UCSD-AML1 (cell line): ENCODE results near the gene KRTAP5-6.

Experiments
- DNase-seq: peaks from one replicate; lab custom pipeline; 2025; ENCODE audit not compliant: unreplicated experiment; lab: John Stamatoyannopoulos, UW

Gene KRTAP5-6, protein sequence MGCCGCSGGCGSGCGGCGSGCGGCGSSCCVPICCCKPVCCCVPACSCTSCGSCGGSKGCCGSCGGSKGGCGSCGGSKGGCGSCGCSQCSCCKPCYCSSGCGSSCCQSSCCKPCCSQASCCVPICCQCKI

DNA sequence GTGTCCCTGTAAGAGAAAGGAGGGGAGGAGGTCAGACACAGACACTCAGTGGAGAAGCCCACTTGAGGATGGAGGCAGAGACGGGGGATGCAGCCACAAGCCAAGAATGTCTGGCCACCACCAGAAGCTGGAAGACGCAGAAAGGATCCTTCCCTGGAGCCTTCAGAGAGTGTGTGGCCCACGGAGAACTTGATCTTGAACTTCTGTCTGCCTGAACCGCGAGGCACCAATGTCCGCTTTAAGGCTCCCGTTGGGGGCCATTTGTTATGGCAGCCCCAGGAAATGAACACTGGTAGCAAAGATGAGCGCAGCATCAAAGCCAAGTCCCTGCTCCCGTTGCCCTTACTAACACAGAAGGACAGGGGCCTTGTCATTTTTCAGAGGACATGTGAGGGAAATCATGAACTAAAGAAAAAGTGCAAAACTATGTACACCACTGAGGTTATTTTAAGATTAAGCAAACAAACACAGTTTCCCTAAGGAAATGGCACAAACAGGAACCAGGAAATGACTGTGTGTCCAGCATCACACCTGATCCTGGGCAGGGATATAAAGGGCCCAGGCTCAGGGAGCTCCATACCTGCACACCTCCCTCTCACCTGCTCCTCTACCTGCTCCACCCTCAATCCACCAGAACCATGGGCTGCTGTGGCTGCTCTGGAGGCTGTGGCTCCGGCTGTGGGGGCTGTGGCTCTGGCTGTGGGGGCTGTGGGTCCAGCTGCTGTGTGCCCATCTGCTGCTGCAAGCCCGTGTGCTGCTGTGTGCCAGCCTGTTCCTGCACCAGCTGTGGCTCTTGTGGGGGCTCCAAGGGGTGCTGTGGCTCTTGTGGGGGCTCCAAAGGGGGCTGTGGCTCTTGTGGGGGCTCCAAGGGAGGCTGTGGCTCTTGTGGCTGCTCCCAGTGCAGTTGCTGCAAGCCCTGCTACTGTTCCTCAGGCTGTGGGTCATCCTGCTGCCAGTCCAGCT lies at the start of gene KRTAP5-6:
Gene KRTAP5-6, plus strand, starts transcription at position 588 of the 963 bp plus-strand sequence. Its CDS starts 51 bp downstream, at position 639.
- no peak for DNase-seq

DNA sequence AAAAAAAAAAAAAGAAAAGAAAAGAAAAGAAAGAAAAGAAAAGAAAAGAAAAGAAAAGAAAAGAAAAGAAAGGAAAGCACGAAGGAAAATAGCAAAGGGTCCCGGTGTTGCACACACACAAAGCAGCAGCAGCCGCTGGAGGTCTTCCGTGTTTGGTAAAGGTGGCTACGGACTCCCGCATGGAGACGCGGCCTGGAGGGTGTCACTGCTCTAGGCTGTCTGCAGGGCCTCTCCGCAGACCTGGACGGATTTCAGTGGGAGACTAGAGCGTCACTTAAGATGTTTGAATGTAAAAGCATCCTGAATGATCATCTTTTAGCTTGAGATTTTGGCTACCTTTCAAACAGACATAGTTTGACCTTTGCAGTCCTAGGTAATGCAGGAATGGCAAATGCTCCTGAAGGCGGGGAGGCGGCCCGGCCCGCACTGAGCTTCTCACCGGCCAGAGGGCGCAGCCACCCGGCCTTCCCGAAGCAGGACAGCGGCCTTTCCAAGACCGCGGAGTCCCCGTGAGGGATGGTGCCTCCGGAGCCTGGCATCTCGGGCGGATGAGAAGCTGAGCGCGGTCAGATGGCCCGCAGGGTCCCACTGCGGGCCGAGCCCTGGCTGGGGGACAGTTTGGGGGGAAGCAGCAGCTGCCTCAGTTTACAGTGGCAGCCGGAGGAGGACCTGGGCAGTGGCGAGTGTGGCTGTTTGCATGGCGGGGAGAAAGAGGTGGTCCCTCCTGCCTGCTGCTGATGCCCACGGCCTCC lies 48.9 kb upstream of the KRTAP5-6 start:
- DNase-seq: no peak

DNA sequence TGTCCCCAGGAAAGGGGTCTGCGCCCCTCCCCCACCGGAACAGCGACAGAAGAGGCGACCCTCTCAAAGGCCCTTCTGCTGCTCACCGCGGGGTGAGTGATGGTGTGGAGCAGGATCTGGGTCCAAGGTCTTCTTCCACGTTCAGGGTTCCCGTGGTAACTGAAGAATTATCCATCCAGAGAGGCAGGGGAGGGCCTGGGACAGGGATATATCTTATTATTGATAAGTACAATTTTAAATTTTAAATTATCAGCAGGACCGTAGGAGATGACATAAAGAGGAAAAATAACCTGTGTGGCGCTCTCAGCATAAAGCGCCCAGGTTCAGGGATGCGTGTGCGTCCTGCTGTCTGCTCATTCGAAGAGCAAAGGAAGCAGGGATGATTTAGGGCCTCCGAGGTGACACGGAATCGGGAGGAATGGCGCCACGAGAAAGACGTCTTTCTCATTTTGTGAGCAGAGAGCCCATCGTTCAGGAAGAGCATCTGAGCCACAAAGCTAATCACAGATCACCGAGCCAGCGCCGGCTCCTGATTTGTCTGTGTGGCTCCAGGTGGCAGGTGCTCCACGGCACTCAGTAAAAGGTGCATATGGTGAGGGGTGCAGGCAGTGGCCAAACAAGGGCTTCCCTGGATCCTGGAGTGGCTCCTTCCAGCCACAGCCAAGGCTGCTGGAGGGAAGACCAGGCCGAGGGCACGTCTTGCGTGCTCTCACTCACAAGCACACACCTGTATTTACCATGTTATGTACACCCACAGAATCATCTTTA lies 48.2 kb upstream of the KRTAP5-6 start:
- no peak for DNase-seq

DNA sequence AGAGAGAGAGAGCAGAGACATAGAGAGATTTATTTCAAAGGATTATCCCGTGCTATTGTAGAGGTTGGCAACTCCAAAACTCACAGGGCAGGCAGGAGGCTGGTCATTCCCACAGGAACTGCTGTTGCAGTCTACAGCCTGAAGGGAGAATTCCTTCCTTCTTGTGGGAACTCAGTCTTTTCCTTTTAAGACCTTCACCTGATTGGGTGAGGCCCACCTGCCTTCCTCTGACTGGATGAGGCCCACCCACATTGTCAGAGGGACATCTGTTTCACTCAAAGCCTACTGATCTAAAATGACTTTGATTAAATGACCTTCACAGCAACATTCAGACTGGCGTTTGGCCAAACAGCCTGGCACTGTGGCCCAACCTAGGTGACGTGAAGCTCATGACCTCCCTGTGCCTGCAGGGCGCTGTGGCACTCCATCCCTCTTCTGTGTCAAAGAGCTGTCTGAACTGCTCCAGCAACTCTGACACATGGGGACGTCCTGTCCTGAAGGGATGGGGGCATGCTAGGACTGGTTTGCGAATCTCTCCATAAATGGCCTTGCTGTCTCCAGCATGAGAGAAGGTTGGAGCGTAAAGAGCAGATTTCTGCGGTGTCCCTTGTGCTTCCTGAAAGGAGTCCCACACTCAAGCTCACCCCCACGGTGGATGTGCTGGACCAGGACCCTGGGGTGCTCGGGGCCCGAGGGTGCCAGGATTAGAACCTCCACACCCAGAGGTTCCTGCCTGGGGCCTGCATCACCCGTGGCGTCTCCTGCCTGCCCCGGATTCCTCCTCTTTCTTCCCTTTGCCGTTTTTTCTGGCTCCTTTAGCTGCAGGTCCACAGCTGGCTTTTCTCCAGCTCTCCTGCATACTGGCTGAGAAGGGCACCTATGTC lies 46.7 kb upstream of the KRTAP5-6 start:
- DNase-seq: no peak

DNA sequence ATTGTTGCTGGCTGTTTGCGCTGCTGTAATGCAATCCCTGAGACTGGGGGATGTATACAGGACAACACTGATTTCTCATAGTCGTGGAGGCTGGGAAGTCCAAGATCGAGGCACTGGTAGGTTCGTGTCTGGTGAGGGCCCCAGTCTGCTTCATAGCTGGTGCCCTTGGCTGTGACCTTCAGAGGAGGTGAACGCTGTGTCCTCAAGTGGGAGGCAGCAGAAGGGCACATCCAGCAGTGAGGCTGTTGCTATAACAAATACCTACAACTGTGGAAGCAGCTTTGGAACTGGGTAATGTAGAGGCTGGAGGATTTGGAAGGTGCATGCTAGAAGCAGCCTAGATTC lies 46.1 kb upstream of the KRTAP5-6 start:
- no peak for DNase-seq

DNA sequence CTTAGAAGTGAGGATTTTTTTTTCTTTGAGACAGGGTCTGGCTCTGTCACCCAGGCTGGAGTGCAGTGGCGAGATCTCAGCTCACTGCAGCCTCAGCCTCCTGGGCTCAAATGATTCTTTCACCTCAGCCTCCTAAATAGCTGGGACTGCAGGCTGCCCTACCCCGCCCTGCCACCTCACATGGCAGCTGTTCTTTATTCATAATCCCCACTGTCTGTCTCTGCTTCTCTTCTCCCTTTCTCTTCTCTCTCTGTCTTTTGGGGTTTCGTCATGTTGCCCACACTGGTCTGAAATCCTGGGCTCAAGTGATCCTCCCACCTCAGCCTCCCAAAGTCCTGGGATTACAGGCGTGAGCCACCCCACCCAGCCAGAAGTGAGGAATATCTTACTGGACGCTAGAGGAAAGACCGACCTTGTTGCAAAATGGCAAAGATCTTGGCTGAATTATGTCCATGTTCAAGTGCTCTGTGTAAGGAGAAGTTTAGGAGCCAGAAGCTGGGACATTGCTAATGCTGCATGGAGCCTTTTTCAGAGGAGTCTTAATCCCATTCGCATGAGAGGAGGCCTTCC lies 45.5 kb upstream of the KRTAP5-6 start:
- DNase-seq: no peak

DNA sequence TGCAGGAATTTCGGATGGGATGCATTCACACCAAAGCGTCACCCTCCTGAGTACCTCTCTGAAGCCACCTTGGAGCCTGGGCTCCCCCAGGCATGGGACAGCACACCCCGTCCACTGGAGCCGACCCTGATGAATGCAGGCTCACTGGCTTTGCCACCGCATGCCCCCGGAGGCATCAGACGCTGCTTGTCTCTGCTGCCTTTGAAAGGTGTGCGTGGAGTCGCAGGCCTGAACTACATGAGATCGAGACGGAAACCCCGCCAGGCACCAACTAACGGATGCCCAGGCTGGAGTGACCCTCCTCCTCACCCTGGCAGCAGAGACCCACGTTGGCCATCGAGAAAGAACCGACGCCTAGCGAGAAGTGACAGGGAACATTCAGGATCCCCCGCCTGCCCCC lies 45.0 kb upstream of the KRTAP5-6 start:
- no peak for DNase-seq

DNA sequence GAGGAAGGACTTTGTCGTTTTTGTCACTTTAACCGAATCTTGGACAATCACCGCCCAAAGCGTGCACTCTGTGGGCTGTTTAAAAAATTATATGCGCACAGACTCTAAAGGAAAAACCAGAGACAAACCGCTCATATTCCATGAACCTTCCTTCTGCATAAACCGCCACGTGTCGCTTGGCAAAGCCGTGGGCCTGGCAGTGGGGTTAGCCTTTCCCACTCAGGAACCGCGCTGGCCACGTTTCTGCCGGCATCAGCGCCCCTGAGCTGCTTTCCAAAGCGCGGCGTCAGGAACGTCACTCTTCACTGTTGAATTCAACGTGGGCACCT lies 44.6 kb upstream of the KRTAP5-6 start:
- no peak for DNase-seq

DNA sequence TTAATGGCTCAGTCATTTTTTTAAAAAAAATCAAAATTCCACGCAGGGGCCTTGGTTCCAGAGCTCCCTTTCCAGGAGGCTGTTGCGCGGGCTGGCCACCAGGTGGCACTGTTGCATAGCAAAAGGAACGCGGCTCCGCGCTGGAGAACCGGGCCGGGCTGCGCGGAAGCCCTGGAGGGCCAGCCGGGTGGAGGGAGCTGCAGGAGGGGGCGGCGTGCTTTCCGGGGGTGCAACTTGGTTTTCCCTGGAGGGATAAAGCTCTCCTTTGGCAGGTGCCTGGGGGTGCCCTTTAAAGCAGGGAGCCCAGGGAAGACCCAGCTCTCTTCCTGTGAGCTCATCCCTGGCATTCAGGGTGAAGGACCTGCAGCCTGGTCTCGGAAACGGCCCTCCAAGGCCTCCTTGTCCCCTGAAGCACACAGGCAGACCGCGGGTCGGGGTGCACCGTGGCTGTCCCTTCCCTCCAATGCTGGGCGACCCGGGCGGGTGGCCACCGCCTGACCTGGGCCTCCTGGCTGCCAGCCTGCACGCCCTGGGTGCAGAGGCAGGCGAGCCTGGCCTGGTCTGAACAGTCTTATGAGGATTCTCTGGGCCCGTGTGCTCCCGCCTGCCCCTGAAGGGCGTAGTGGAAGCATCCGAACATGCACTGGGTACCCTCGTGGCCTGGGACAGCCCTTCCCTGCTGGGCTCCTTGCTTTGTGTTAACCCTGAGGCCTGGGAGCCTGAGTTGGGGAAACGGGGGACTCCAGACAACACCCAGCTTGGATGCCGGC lies 44.0 kb upstream of the KRTAP5-6 start:
- peak; percentile 73 for DNase-seq

DNA sequence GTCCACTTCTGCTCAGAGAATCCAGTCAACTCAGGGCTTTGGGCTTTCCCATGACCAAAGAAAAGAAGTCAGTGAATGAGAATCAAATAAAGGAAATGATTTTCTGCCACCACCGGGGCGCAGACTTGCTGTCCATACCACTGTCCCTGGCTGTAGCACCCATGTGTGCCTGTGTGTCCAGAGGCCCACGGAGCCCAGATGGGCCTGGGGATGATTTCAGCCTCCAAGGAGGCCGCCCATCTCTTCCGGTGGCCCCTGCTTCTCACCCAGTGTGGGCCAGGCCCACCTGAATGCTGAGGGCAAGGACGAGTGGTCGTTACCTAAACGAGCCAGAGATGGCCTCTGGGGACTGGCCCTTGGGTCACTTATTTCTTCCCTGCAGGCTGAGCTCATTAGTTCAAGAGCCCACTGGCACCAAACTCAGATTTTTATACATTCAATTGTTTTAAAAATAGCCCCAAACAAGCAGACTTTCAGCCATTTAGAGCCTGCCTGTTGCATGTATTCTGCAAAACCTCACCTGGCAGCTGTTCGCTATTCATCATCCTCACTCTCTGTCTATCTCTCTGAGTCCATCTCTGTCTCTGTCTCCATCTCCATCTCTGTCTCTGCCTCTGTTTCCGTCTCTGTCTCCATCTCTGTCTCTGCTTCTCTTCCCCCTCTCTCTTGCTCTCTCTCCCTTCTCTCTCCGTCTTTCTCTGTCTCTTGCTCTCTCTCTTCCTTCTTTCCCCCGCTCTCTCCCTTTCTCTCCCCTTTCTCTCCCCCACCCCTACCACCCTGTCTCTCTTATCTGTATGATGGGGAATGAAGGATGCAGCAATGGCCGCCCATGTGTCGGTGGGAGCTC lies 43.2 kb upstream of the KRTAP5-6 start:
- no peak for DNase-seq

DNA sequence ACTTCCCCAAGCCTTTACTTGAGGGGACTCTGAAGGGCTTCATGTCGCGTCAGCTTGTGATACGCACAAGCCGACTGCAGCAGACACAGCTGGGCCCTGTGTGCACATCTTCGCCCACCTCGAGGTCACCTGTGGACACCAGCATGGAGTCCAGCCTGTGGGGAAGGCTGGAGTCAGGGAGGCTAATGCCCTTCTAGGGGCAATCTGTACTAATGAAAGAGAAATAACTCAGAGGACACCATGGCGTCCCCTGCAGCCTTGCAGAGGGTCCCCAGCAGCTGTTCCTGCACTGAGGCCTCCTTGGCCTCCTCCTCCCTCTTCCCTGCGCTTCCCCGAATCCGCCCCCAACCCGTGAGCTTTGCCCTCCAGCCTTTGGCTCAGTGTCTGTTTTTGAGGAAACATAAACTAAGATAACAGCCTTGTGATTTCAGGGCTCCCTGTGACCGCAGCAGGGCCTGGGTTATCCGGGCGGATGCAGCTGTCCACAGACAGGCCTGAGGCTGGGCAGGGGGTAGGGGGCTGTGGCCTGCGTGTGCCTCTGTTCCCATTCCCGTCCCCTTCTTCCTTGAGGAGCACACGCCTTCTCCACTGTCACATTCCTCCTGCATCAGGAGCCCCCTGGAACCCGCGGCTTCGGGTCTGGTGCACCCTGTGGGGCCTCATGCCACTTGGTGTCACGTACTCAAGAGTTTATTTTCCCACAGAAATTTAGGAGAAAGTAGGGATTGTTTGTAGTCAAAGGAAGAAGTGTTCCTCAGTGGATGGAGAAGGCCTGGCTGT lies 42.4 kb upstream of the KRTAP5-6 start:
- DNase-seq: peak; percentile 86

DNA sequence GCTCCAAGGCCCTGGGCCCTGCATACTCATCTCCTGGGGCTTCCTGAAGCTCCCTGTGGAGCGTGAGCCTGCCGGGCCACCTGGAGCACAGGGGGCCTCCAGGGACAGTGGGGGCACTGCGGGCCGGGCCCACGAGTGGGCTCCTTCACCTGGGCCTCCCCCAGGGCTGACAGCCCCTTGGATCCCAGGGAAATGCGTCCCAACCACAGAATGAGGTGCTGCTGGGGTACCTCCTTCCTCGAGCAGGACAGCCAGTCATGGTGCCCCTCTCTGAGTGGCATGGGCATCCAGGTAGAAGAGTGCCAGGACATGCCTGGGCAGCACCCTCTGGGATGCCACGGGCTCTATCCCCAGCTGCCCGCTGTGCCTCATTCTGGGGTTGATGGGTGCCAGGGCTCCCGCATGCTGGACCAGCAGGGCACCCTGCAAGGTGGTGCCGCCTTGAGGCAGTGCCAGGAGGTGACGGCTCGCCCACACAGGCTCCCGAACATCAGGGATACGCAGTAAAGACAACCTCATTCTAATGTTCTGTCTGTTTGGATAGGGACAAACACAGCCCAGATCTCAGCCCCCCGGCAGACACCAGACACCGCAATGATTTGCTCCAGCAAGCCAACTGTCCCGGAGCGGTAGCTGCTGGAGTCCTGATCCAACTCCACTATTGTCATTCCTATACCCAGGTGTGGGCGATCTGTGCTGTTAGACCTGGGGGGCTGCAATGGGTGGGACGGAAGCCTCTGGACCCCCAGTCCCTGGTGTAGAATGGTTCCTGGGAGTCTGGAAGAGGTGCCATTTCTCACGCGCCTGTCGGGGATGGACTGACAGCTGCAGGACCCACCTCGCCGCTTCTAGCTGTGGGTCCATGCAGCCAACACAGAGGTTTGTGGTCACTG lies 41.6 kb upstream of the KRTAP5-6 start:
- no peak for DNase-seq

DNA sequence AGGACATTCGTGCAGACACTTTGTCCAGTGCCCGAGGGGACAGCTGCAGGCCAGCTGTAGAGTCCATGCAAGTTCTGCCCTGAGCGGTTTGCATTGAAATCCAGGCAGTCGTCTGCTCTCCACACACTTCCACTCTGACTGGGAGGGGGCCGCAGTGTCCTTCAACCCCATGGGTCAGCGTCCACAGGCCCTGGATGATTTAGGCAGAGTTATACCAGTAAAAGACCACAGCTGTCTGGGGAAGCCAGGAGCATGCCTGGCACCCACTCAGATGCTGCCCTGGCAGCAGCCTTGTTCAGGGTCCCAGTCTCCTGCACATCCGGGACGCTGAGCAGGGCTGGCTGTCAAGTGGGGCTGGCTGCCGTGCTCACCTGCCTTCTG lies 40.9 kb upstream of the KRTAP5-6 start:
- DNase-seq: no peak

DNA sequence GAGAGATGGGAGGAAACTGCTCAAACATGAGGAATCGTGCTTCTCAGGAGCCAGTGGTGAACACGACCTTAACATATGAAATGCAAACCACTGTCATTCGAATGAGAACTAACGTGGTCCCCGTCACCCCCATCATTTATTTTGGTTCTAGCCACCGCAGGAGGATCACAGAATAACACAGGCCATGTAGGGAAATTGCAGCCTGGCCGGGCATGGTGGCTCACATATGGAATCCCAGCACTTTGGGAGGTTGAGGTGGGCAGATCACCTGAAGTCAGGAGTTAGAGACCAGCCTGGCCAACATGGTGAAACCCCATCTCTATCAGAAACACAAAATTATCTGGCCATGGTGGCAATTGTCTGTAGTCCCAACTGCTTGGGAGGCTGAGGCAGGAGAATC lies 40.3 kb upstream of the KRTAP5-6 start:
- no peak for DNase-seq

DNA sequence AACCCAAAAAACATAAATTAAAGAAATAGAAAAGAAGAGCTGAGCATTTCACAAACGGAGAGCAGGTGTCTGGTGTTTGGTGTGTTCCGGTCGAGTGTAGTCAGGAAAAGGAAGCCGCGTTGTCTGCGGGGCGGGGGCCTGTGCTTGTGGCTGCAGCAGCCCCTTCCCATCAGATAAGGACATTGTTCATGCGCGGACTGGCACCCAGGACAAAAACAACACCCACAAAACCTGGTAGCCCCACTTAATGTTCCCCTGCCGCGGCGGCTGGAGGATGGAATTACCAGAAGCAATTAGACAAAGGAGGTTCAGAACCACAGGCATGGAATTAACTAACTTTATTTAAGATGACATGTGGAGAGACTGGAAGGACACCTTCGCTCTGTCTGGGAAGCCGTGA lies 37.5 kb upstream of the KRTAP5-6 start:
- DNase-seq: peak; percentile 52

DNA sequence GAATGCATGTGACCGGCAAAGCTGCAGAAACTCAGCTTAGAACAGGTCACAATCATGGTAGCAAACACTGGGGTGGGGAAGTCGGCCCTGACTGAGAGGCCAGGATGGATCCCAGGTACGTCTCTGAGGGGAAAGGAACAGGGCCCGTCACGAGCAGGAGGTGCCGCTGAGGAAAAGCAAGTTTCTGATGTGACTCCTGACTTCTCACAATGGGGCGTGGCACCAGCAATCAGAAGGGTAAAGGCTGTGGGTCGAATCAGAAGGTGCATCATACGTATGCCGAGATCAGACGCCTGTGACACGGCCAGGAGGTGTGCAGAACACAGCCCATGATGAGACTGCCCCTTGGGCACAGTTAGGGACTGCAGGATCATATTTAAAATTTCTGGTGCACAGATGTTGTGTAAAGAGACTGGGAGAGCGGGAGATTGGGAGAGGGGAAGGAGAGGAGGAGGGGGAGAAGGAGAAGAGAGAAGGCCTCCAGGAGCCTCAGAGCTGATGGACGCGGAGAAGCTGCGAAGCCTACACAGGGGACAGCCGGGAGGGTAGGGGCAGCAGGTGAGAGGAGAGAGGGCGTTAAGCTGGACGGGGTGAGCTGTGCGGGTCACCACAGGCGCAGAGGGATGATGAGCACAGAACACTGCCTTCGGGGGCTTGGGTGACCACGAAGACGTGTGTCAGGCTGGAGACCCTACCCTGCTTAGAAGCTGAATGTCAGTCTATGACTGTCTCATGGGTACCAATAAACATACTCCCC lies 36.7 kb upstream of the KRTAP5-6 start:
- no peak for DNase-seq
